ENCODE measurements around the gene DDX17.

Gene DDX17

DNA sequence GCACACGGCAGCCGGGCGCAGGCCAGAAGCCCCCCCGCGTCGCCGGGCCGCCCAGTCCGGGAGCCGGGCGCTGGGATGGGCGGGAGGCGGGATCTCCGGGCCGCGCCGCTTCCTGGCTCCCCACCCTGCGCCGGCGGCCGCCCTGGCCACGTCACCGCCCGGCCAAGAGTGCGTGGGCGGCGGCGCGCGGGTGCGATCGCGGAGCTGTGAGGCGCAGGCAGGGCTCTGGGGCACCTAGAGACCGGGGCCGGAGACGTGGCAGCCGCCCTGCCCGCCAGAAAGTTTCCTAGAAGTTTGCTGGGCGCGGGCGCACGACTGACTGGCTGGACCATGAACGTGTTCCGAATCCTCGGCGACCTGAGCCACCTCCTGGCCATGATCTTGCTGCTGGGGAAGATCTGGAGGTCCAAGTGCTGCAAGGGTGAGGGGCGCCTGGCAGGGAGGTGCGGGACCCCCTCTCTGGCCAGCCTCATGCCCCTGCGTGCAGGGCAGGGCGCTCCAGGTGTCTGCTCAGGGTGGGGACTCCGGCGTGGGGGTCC is 38.1 kb downstream of the DDX17 start, which contains the start of gene KDELR3:
KDELR3 (plus strand) TSS at position 193 of the 539 bp plus-strand sequence; CDS start at position 331, 138 bp downstream.
- in situ Hi-C loops (cut with MboI; ENCODE audit: low sequenced_read_pairs): no loop called here

DNA sequence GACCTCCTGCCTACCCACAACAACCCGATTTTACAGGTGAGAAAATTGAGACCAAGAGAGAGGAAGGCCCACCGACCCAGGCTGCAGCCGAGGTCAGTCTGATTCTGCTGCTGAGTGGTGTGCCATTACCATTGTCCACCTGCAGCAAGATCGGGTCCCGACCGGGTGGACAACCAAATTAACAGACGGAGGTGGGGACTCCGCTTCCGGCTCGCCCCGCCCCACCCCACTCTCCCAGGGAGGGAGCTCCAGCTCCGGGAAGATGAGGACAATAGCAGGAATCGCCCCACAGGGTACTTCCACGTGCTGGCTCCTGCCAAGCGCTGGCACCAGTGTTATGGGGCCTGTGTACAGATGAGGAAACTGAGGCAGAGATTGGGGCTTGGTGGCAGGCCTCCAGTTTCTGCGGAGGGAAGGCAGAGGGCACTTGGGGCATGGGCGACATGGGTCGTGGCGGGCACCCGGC is 38.6 kb downstream of the DDX17 start:
- in situ Hi-C loops (cut with MboI; ENCODE audit: low sequenced_read_pairs): no loop called here

DNA sequence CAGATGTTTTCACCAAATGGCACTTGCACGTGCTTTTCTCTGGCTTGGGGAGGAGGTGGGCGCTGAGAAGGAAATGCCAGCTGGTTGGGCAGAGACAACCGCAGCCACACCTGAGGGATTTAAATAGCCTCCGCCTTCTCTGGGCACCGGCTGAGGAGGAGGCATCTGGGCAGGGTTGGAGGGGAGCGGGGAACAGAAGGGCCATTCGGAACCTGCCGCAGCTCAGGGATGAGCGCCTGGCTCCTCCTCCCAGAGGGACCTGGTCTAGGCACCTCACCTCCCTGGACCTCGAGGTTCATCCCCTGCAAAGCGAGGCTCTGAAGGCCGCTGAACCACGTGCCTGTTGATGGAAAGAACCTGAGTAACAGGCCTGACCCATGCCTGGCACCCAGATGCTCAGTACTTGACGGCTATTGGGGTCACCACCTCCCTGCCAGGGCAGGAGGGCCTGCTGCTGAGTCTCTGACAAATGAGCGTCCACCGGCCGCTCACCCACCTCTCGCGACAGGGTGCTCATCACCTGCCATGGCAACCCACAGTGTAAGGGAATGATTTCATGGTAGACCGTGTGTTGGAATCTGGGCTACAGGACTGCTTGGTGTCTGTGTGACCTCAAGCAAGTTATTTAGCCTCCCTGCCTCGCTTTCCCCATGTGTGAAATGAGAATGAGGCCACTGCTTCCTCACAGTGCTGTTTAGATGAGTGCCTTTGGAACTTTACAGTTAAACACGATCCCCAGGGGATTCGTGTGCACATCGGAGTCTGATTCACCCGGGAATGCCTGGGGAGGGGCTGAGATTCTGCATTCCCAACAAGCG is 40.2 kb downstream of the DDX17 start:
- in situ Hi-C loops (cut with MboI; ENCODE audit: low sequenced_read_pairs): no loop called here

GRCh38 chr22:38464992-38465672 is 41.0 kb downstream of the DDX17 start:
- in situ Hi-C loops (cut with MboI; ENCODE audit: low sequenced_read_pairs): no loop called here

- in situ Hi-C loops (cut with MboI; ENCODE audit: low sequenced_read_pairs): no loop called here
Observed at GRCh38 chr22:38462960-38463784, 42.9 kb downstream of the DDX17 start.

- in situ Hi-C loops (cut with MboI; ENCODE audit: low sequenced_read_pairs): no loop called here
Observed at GRCh38 chr22:38461414-38462081, 44.6 kb downstream of the DDX17 start.

- in situ Hi-C loops (cut with MboI; ENCODE audit: low sequenced_read_pairs): no loop called here
Observed at GRCh38 chr22:38461057-38461413, 45.1 kb downstream of the DDX17 start.

DNA sequence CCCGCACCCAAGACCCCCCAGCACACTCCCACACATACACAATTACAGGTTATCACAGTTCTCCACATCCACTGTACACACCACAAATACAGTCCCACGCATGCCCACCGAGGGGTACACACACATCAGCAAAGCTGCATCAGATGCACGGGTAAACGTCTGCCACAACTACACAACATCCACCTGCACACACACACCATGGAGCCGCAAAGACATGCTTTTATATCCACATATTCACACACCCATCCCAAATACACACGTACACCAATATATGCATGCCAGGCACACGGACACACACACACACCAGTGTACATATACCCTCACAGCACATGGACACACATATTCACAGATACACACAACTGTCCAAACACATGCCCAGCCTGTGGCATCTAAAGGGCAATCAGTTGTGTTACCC is 45.7 kb downstream of the DDX17 start:
- in situ Hi-C loops (cut with MboI; ENCODE audit: low sequenced_read_pairs): no loop called here

GRCh38 chr22:38456841-38457699 is 49.0 kb downstream of the DDX17 start:
- in situ Hi-C loops (cut with MboI; ENCODE audit: low sequenced_read_pairs): no loop called here

DNA sequence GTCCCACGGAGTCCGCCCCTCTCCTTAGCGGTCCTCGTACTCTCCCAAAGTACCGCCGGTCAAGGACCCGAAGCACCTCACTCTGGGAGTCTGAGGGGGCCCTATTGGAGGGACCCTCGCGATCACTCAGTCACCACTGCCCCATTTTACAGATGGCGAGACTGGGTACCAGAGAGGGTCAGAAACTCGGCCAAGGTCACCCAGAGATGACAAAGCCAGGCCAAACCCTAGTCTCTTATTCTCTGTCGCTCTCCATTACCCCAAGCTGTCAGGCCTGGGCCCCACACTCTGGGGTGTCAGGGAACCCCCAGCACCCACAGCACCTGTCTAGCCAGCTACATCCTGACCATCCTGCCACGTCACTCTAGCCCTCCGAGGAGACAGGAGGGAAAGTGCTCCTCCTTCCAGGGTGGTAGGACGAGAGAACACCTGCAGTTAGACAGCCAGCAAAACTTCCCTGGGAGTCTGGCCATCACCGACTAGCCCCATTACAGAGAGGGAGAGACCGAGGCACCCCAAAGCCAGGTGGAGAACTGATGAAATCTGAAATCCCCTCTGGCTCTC is 49.8 kb downstream of the DDX17 start:
- in situ Hi-C loops (cut with MboI; ENCODE audit: low sequenced_read_pairs): no loop called here

- in situ Hi-C loops (cut with MboI; ENCODE audit: low sequenced_read_pairs): no loop called here
Observed at GRCh38 chr22:38455530-38456271, 50.4 kb downstream of the DDX17 start.

- in situ Hi-C loops (cut with MboI; ENCODE audit: low sequenced_read_pairs): no loop called here
Observed at GRCh38 chr22:38455076-38455529, 51.0 kb downstream of the DDX17 start, which contains the start of gene KCNJ4. KCNJ4 (minus strand) TSS chr22:38455199; CDS start chr22:38428132, 27,067 bp downstream.

- in situ Hi-C loops (cut with MboI; ENCODE audit: low sequenced_read_pairs): no loop called here
Observed at GRCh38 chr22:38454353-38455075, 51.6 kb downstream of the DDX17 start.

- in situ Hi-C loops (cut with MboI; ENCODE audit: low sequenced_read_pairs): no loop called here
Observed at GRCh38 chr22:38453996-38454352, 52.1 kb downstream of the DDX17 start.

DNA sequence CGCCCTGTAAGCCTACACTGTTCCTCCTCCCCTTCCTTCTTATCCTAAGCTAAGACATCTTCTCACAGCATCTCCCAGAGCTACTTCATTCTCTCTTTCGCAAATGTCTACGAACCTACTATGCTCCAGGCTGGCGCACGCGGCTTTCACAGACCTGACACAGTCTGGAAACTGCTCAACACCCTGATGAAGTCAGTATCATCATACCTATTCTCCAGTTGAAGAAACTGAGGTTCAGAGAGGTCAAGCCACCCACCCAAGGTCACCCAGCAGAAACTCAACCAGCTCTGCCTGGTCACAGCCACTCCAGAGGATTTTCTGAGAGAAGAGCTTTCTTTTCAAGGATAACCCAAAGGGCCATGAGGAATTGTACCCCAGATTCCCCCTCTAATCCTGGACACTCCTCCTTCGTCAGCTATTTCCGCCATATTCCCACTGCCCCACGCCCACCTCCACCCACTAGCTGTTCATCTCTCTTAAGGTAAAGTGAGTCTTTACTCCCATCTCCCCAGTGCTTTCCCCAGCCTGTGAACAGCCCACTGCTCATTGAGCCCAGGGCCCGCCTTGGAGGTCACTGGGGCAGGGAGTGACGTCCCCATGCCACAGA is 52.9 kb downstream of the DDX17 start:
- in situ Hi-C loops (cut with MboI; ENCODE audit: low sequenced_read_pairs): no loop called here

- in situ Hi-C loops (cut with MboI; ENCODE audit: low sequenced_read_pairs): no loop called here
Observed at GRCh38 chr22:38452373-38453065, 53.6 kb downstream of the DDX17 start.

- in situ Hi-C loops (cut with MboI; ENCODE audit: low sequenced_read_pairs): no loop called here
Observed at GRCh38 chr22:38451864-38452263, 54.2 kb downstream of the DDX17 start.

Data from HL-60/S4 treated with retinoic acid at 250 ng/mL for 4 days and 3 days (cell line).